NCI-H510A treated with DMSO at 0.1 percent for 48 hours (cell line): ENCODE data around the gene SYNGAP1.
"Not testable (repeated sequence)": the region's sequence is repeated elsewhere in the genome, so short reads cannot be mapped to it uniquely, and the experiment has no call there.

Experiments
- DNase-seq: peaks from one replicate; lab custom pipeline; 2025; lab: John Stamatoyannopoulos, UW

Gene SYNGAP1

GRCh38 chr6:33419580-33420490 lies at the start of gene SYNGAP1:
TSS of gene SYNGAP1 (plus strand) at chr6:33420065. CDS start at chr6:33420265, 200 bp downstream.
- peak; percentile 68 for DNase-seq

GRCh38 chr6:33371901-33372300 lies 48.0 kb upstream of the SYNGAP1 start:
- DNase-seq = peak; percentile 28

DNA sequence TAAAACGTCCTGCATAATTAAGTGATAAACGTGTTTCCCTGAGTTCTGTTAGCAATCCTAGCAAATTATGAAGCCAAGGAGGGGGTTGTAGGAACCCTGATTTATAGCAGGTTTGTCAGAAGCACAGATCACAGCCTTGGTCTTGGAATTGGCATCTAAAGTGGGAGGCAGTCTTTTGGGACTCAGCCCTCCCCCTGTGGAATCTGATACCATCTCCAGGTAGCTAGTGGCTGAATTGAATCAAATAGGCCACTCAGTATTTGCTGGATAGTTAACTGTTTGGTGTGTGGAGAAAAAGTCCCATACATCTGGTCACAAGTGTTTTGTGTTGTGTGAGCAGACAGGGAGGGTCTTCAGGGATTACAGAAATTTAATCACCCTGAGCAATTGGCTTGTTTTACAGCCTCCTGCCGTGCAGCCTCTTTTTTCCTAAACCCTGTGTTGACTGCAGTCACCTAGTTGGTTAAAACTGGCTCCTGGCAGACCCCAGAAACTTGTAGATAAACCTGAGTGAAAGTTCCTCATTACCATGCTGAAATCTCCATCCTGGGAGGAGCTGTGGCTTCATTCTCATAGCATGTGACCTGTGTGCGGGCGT lies 47.2 kb upstream of the SYNGAP1 start:
- peak; percentile 55 for DNase-seq

DNA sequence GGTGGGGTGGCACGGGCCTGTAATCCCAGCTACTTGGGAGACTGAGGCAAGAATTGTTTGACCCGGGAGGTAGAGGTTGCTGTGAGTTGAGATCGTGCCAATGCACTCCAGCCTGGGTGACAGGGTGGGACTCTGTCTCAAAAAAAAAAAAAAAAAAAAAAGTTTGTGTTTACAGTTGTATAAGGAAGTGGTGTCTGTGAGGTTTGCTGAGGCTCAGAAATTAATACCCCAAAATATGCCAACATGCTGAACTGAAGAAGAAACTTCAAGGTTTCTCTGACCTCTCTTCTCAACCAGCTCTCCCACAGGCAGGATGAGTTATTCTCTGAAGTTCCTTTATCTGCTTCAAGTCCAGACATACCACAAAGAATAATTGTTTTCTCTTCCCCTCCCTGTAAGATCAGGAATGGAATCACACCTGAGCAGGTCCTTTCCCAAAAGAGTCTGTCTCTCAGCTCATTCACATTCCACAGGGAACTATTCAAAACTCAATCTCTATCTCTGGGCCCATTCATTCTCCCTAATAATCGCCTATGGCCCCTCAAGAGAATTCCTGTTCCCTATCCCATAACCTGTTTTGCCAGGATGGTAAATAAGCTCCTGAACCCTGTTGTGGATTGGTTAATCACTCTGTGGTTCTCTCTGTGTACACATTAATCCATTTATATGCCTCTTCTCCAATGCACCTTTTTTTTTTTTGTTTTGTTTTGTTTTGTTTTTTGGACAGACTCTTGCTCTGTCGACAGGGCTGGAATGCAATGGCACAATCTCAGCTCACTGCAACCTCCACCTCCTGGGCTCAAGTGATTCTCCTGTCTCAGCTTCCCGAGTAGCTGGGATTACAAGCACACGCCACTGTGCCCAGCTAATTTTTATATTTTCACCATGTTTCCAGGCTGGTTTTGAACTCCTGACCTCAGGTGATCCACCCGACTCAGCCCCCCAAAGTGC lies 45.6 kb upstream of the SYNGAP1 start:
- no peak for DNase-seq

- no peak for DNase-seq
These were observed 44.7 kb upstream of the SYNGAP1 start for GRCh38 chr6:33375143-33375671.

DNA sequence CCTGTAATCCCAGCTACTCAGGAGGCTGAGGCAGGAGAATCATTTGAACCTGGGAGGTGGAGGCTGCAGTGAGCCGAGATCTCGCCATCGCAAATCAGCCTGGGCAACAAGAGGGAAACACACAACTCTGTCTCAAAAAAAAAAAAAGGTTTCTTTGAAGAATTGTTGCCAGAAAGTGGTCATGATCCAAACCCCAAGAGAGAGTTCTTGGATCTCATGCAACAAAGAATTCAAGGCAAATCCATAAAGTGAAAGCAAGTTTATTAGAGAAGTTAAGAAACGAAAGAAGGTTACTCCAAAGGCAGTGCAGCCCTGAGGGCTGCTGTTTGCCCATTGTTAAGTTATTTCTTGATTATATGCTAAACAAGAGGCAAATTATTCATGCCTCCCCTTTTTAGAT lies 42.7 kb upstream of the SYNGAP1 start:
- no peak for DNase-seq

- DNase-seq = not testable (repeated sequence)
These were observed 40.7 kb upstream of the SYNGAP1 start for GRCh38 chr6:33379184-33379583.

- no peak for DNase-seq
These were observed 39.4 kb upstream of the SYNGAP1 start for GRCh38 chr6:33380272-33380981.

- no peak for DNase-seq
These were observed 36.3 kb upstream of the SYNGAP1 start for GRCh38 chr6:33383427-33384185.

- DNase-seq = no peak
These were observed 35.3 kb upstream of the SYNGAP1 start for GRCh38 chr6:33384581-33385020.

GRCh38 chr6:33390173-33390572 lies 29.7 kb upstream of the SYNGAP1 start:
- no peak for DNase-seq

GRCh38 chr6:33390767-33391277 lies 29.0 kb upstream of the SYNGAP1 start:
- no peak for DNase-seq

DNA sequence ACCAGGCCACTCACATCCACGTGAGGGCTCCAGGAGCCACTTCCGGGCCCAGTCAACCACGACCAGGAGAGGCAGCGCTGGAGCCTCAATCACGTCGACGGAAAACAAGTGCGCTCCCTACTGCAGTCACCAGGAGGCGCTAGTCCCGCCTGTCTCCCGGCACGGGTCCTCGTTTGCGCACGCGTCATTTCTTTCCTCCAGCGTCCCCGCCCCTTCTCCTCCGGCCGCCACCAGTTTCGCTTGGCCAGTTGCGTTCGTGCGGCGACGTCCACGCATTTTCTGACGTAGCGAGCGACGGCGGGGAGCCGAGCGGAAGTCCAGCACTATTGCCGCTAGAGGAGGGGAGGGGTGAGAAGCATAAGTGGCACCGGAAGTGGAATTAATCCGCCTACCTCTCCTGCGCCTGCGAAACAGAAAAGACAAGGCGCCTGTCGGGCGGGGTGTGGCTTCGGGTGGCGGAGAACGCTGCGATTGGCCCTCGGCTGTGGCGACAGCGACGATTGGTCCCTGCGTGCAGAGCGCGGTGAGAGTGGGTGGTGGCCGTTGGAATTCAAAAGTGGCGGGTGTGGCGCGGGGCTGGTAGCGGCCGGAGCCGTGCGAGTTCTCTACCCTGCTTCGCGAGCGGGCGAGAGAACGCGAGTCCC lies 28.5 kb upstream of the SYNGAP1 start, which contains the start of gene KIFC1:
KIFC1 (plus strand) TSS at position 546 of the 644 bp plus-strand sequence. CDS start 163 bp downstream, outside the sequence.
- DNase-seq = peak; percentile 100

GRCh38 chr6:33391922-33392594 lies 27.8 kb upstream of the SYNGAP1 start:
- peak; percentile 38 for DNase-seq

DNA sequence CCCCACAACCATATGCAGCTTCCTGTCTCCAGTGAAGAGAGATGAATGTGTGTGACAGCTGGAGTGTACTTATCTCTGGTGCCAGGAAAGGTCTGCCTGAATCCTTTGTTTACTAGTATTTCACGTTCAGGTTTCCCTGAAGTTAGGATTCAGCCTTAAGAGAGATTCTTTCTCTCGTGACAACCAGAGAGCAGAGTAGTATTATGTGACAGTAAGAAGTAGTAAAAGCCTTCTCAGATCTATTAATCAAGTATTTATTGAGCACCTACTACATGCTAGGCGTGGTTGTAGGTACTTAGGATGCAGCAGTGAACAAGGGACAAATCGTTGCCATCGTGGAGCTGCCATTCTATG lies 27.3 kb upstream of the SYNGAP1 start:
- no peak for DNase-seq

- no peak for DNase-seq
These were observed 26.9 kb upstream of the SYNGAP1 start for GRCh38 chr6:33392979-33393378.

DNA sequence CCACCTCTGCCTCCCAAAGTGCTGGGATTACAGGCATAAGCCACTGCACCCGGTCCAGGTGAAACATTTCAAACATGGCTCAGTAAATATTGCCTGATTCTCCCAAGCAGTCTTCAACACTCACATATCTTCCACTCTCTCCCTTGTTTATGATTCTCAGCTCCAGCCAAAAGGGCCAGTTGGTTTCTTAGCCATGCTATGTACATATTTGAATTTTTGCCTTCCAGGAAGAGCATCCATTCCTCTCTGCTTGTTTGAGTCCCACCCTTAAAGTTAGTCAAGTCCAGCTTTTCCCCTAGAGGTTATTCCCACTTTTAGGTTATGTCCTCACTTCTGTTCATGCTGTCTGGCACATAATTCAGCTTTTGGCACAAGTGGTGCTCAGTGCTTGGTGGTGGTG lies 22.3 kb upstream of the SYNGAP1 start:
- DNase-seq = no peak

DNA sequence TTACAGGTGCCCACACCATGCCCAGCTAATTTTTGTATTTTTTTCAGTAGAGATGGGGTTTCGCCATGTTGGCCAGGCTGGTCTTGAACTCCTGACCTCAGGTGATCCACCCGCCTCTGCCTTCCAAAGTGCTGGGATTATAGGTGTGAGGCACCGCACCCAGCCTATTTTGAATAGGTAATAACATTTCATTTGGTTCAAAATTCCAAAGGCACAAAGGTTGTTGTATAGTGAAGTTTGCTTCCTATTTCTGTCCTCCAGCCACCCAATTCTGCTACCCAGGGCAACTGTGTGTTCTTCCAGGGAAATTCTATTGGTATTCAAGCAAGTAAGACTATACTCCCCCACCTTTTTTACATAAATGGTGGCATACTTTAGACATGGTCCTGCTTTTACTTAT lies 21.3 kb upstream of the SYNGAP1 start:
- DNase-seq = not testable (repeated sequence)

DNA sequence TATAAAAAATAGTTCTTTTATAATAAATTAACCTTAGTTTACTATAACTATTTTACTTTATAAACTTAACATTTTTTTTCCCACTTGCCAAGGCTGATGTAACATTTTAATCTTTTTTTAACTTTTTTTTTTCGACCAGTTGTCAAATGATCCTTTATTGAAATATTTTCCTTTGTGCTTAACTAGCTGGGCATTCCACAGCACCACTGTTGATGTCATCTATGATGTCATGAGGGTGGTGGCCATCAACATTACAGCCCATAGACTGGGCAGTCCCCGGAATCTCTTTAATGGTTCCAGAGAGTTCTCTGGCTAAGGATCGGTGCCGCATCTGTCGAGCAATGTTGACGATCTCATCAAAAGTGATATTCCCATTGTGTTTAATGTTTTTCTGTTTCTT lies 20.0 kb upstream of the SYNGAP1 start:
- DNase-seq = not testable (repeated sequence)
